HG03457 (cell line): ENCODE measurements around the gene RNF34.

Experiments
- ATAC-seq: cut with Tn5 transposase; IDR thresholded peaks from one replicate; pipeline ENCODE4 v1.9.1; 2021; ENCODE audit warnings: moderate number of reproducible peaks; ENCODE audit not compliant: unreplicated experiment

The RNF34 gene

DNA sequence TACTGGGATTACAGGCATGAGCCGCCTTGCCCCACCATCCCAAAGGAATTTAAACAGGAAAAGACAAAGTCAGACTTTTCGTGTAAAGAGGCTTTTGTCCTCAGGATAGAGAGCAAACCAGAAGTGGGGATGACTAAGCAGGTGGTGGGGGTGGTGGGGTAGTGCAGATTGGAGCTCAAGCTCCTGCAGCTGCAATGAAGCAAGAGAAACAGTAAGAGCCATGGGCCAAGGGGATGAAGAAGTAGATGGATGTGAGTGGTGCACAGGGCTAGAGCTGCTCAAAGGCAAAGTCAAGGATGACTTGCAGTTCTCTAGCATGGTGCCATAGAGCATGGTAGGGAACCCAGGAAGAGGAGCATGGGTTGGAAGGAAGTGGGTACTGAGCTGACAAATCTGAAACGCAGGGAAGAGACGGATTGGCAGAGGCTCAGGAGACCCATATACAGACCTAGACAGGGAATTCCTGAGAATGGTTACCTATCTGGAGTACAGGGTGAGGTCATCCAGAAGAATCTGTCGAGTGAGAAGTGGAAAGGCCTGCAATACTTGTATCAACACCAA, 11.4 kb upstream of the RNF34 start:
- no peak for ATAC-seq

DNA sequence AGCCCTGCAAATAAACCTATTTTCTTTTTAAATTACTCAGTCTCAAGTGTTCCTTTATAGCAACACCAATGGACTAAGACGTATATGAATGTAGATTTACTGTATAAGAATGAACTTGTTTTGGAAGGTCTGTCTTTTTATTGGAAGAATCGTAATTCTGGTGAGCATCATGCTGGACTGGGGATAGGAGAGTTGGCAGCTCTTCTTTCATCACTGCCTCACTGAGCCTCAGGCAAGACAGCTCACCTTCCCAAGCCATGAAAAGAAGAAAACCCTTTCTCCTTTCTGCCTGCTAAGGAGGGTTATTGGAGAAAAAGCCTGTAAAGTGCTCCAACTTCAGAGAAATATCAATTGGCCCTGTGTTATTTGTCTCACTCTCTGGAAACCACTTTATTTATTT, 9.1 kb upstream of the RNF34 start:
- no peak for ATAC-seq

DNA sequence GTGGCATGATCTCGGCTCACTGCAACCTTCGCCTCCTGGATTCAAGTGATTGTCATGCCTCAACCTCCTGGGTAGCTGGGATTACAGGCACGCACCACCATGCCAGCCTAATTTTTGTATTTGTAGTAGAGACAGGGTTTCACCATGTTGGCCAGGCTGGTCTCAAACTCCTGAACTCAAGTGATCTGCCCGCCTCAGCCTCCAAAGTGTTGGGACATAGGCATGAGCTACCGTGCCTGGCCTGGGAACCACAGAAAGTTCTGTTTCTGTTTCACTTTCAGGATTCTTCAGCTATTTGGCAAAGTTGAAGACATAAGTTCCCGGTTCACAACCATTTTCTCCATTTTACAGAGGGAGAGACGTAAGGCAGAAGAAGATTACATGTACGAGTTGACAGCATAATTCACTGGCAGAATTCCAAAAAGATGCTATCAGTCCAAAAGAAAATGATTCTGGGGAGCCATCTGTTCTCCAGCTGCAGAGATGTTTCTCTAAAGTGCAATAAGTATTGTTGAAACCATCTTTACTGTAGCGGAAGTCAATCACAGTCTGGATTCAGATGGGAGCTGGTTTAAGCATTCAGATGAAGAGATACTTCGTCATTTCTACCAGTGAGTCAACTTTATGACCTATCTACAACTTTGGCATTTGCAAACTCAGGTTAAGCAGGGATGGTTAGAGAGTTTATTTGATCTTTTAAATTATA, 8.1 kb upstream of the RNF34 start:
- no peak for ATAC-seq

DNA sequence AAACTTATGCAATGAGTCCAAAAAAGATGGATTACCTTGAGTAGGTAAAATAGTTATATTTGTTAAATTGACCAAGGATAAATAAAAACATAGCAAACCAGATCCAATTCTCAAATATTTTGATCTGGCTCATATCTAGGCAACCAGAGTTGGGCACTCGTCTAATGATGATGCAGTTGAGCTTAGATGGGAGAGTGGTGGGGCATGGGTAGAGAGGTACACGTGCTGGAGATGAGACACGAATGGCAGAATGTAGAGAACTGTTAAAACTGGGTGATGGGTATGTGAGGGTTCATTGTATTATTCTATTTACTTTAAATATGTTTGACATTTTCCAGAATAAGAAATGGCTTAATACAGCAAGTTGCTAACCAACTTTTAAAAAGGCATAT, 7.6 kb upstream of the RNF34 start:
- no peak for ATAC-seq

DNA sequence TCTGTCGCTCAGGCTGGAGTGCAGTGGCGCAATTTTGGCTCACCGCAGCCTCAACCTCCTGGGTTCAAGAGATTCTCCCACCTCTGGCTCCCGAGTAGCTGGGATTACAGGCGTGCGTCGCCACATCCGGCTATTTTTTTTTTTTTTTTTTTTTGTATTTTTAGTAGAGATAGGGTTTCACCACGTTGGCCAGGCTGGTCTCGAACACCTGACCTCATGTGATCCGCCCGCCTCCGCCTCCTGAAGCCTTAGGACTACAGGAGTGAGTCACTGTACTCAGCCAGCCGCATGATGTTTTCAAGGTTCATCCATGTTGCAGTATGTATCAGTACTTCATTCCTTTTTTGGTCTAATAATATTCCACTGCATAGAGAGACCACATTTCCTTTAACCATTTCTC, 2.4 kb upstream of the RNF34 start:
- no peak for ATAC-seq

DNA sequence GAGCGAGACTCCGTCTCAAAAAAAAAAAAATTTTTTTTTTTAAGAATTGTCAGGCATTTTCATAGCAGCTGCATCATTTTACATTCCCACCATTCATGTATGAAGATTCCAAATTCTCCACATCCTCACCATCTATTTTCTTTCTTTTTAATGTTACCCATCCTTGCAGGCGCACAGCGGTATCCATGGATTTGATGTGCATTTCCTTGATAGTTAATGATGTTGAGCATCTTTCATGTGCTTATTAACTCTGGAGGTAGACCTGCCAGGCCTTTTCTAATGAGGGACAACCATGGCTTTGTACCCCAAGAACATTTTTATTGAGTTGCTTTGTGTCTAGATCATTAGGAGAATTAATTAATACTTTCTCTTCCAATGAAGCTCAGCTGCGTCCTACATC, 1.6 kb upstream of the RNF34 start:
- ATAC-seq: no peak

DNA sequence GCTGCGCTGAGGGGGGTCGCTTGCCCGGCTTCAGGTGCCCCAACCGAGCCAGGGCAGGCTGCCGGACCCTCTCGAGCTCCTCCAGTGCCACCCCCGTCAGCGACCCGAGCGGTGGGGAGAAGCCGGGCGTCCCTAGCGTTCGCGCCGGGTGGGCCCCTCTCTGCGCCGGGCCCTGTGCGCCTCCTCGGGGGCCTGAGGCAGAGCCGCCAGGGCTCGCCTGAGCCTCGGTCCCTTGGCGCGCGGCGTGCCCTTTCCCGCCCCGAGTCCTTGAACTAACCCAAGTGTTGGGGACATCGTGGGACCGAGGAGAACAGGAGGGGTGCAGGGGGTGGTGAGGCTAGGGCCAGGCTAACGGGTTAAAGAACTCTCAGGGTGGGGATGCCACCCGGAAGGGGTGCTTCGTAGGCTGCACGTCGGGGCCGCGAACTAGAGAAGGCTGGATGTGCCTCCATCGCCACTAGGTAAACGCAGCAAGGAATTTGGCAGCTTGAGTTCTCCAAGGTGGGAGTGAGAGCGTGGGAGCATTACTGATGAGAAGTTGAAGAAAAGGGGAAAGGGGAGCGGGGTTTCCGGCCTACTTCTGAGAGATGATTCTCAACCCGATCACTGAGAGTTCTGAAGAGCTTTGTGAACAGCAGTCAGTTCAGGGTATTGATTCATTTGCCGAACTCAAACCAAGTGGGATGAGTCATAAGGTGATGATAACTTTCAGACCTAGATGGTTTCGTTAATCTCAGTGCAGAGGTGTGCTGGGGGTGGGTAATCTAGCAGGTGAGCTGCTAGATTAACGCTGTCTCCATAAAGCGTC, 618 bp downstream of the RNF34 start:
- ATAC-seq: peak; percentile 31

DNA sequence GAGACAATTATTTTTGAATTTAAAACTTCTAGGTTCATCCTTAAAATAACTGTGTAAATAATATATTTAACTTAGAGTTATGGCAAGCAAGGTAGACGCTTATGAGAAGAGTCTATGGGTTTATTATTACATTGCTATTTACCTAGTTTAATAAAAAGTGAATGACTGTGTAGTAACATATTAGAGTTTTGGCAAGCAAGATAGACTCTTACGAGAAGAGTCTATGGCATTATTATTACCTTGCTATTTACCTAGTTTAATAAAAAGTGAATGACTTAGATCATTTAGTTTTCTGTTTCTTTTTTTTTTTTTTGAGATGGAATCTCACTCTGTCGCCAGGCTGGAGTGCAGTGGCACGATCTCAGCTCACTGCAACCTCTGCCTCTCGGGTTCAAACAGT, 3.8 kb downstream of the RNF34 start:
- no peak for ATAC-seq

DNA sequence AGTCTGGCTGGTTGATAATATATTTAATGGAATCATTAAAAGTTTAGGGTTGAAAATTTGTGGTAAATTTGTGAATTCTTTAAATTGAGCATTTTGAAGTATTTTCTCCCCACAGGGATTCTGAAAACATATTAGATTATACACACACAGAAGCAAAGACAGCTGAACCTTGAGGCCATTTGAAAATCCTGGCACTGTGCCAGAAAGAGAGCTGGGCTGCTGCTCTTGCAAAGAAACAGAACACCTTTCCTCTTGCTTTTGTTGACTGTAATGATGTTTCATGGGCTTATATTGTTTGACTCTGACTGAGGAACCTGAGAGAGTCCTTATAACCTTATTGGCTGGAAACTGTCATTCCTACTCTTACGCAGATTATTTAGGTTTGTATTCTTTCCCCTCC, 4.8 kb downstream of the RNF34 start:
- no peak for ATAC-seq

DNA sequence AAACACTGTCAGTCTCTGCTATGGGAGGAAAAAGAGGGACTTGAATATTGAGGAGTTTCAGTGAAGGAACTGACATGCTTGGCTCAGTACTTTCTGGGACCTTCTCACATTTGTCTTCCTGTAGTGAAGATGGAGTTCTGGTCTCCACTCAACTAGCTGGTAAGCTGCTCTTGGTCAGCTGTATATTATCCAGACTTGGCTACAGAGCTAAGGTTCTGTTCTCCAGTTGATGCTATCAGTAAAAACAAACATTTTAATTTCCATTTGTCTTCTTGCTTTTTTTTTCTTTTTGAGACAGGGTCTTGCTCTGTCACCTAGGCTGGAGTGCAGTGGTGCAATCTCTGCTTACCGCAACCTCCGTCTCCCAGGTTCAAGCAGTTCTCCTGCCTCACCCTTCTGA, 5.3 kb downstream of the RNF34 start:
- ATAC-seq: no peak

DNA sequence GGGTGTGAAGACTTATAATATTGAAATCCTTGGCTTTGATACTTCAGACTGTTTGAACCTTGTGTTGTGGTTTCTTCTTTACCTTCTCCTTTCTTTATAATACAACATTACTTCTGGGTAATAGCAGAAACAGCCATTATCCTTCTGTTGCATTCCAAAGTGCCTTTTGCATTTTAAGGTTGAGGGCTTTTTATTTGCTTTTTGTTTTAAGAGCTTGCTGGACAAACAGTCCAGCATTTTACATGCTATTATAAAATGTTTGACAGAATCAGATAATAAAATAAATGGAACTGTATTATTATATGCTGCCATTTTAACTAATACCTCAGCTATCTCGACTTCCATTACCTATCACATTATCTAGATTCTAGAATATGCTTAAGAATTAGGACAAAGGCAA, 14.0 kb downstream of the RNF34 start:
- ATAC-seq: no peak

DNA sequence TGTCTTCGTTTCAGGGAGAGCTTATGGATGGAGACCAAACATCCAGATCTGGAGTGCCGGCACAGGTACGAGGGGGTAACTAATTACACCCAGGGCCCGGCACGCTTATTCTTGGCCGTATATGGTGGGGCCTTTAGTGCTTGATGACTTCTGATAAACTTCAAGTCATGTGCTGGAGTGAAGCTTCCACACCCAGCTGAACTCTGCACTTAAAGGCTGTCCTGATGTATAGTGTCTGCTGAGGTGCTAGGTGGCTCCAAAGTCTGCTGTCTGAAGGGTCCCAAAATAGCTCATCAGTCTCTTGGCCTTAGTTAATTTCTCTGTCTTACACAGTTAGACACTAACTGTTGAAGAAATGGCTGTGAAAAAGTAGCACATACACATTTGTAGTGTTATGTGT, 17.9 kb downstream of the RNF34 start:
- no peak for ATAC-seq

DNA sequence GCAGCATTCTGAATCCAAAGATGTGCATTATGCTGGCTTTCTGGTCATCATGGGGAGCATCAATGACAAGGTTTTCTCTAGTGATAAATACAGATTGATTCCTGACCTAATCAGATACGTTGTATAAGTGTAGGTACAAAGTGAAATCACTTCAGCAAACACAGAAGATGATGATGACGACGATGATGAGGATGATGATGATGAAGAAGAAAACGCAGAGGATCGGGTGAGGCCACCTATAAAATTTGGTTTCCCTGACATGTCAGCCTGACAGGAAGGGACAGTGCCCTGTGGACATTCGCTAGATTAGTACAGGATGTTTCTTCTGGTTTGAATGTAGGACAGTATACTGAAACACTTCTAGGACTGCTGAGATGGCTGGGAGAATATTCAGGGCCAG, 20.2 kb downstream of the RNF34 start:
- no peak for ATAC-seq

DNA sequence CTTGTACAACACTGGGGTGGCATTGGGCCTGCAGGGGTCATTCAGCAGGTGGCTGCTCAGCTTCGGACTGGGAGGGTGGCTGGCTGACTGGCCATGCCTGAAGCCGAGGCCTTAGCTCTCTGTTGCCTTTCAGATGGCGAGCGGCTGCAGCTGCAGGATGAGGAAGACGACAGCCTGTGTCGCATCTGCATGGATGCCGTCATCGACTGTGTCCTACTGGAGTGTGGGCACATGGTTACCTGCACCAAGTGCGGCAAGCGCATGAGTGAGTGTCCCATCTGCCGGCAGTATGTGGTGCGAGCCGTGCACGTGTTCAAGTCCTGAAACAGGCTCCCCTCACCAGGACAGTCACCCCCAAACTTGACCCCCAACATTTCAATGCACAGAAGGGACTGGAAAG, 23.3 kb downstream of the RNF34 start:
- ATAC-seq: no peak

DNA sequence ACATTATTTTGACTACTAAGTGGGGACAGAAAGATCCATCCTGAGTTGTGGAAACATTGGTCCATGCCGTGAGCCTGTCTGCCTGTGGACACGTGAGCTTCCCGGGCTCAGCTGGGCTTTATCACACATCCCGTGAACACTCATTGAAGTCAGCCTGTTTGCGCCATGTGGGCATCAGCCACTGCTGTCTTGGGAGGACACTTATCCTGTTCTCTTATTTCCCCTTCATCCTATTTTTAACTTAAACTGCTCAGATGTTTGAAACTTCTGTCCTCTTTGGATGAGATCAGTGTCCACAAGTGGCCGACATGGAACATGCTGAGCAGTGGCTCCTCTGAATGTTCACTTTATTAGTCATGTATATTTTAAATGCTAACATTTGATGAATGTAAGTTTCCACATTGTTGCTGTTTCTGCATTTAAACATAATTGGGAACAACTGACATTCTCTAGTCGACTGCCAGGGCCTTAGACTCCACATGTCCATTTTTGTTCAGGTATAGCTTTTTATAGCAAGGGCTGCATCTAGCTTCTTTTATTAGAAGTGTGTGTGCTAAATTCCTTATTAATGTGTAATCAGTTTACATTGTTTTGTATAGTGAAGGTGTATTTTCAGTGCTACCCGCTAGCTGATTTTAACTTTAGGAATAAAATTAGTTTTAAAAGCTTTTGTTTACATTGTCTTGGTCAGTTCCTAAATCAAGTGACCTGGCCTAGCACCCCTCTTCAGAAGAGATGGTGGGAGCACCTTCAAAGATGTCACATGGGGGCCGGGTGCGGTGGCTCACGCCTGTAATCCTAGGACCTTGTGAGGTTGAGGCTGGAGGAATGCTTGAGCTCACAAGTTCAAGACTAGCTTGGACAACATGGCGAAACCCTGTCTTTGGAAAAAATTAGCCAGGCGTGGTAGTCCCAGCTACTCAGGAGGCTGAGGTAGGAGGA, 24.0 kb downstream of the RNF34 start:
- no peak for ATAC-seq

DNA sequence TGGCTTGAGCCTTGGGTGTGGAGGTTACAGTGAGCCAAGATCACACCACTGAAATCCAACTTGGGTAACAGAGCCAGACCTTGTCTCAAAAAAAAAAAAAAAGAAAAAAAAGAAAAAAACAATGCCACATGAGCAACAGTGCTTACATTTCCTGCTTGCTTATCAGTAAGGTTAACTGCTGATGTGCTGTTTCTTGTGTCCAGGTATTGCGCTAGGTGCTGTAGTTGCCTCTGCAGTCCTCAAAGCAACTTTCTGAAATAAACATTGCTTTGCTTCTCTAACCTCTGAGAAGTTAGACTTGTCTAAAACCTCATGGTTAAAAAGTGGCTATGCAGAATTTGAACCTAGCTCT, 24.7 kb downstream of the RNF34 start:
- ATAC-seq: no peak

DNA sequence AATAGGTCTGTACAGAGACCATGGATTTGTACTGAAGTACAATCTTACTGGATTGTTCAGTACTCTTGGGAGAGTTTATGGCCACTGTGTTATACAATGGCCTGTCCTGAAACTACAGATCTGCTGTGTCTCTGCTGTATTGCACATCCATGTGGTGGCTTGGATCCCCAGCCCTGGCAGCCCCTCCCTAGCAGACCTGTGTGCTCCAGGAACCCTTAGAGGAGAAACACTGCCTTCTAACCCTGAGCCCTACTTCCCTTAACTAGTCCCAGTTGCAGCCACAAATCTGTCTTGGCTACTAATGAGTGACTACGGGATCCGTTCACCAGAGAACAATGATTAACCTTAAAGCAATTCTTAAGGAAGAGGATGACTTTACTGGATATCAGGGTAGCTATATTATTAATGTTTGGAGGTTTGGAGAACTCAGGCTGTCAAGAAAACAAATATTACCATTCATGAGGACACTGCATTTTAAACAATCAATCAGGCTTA, 27.7 kb downstream of the RNF34 start:
- no peak for ATAC-seq

DNA sequence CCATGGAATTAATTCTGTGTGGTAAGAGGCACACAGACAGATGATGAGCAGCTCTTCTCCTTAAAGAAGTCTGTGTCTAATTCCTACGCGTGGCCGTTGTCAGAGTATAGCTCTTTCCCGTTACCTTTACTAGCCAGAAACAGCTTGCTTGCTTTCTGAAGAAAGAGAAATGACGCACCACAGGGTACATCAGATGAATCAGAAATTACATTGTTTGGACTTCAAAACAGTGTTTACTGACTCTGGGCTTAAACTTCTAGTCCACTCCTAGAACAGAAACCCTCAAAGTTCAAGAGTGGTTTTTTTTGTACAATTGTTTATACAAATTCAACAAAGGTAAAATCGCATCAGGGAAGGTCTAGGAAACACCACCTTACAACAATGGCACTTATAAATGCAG, 29.0 kb downstream of the RNF34 start:
- ATAC-seq: no peak

DNA sequence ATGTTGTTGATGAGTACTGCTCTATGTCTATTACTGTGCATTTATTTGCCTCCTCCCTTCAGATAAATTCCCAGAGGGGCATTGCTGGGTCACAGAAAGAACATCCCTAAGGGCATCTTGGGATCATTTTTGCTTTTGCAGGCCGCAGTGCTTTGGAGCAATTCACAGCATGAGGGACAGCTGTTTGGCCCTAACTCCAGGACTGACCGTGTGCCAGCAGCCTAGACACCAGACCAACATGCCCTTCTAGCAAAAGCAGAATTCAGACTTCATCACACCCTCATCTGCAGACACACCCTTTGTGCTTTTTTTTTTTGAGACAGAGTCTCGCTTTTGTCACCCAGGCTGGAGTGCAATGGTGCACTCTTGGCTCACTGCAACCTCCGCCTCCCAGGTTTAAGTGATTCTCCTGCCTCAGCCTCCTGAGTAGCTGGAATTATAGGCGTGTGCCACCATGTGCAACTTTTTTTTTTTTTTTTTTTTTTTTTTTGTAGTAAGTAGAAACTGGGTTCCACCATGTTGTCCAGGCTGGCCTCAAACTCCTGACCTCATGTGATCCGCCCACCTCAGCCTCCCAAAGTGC, 31.0 kb downstream of the RNF34 start:
- ATAC-seq: no peak

DNA sequence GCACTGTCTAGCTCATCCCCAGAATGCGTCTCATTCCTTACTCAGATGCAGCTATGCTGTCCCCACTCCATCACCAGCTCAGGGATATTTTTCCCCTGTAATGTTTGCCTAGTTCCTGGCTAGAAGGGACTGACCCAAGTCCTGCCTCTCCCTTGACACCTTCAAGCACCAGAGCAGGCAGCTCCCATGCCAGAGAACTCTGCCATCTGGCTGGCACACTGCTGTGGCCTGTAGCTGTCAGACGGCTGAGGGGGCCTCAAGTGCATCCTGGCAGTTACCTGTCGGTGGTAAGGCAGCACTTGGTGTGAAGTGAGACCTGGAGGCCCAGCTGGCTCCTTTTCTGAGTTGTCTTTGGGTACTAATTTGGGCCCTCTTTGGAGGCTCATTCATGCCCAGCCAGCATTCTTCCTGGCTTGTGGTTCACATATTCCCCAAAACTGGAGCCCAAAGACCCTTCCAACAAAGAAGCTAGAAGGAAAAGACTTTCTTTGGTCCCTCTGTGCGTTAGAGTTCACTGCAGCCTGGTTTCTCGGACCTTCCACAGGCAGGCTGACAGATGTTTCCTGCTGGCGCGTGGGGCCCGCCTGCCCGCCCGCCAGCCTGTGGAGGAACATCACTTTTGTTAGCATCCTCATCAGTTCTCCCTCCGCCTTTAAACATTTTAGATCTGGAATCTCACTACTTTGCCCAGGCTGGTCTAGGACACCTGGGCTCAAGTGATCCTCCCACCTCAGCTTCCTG, 33.0 kb downstream of the RNF34 start:
- ATAC-seq: no peak
